ENCODE data around the gene CCDC152. TPM values are rescaled to one million over a fixed set of nuclear protein-coding genes. Genes with fewer than 3 reads are reported as not detected.

The CCDC152 gene
- total and polyA plus RNA-seq, 2 of the 13 experiments (the other 11 are each of a cell fraction or from before 2014, with no cell fraction given), result 0.20 to 0.36 TPM

DNA sequence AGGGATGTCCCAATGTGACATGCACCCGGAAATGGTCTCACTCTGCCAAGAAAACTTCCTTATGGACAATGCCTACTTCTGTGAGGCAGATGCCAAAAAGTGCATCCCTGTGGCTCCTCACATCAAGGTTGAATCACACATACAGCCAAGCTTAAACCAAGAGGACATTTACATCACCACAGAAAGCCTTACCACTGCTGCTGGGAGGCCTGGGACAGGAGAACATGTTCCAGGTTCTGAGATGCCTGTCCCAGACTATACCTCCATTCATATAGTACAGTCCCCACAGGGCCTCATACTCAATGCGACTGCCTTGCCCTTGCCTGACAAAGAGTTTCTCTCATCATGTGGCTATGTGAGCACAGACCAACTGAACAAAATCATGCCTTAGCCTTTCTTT is 37.6 kb upstream of the CCDC152 start:
- H3K9ac ChIP-seq (ENCODE audit: insufficient read depth, low read depth, low read length), result no peak overlapping the region
- H3K79me2 ChIP-seq (ENCODE audit: insufficient read depth, low read length), result no peaks in the 10 kb centered on the region
- no peak overlapping the region for H2AFZ ChIP-seq (ENCODE audit: low read length)
- in situ Hi-C loops (cut with HindIII; ENCODE audit: extremely low pct_ligation_motif_present, low pct_unique_long_range_greater_than_20kb), result no loop called here
- no peaks in the 10 kb centered on the region for H3K36me3 ChIP-seq (replicated peaks in 1 of 2; ENCODE audit: control insufficient read depth in 1 of 2, insufficient read depth in 2 of 2, low read length in 2 of 2)
- no TSS peak for BruUV-seq (replicated peaks)
- no peak for ATAC-seq
- H3K4me3 ChIP-seq (replicated peaks in 1 of 3; ENCODE audit: insufficient read depth in 1 of 3, low read depth in 2 of 3, low read length in 3 of 3), result no peak overlapping the region
- DNase-seq (ENCODE audit: low spot score), result no peak
- H3K27me3 ChIP-seq (ENCODE audit: control insufficient read depth in 1 of 2, insufficient read depth in 2 of 2, low read length in 2 of 2), result no peaks in the 10 kb centered on the region
- intact Hi-C loops (cut with micrococcal nuclease; ENCODE audit: unreplicated experiment), result no loop called here
- H3K27ac ChIP-seq (ENCODE audit: extremely low read length, insufficient read depth, low read length), result no peak overlapping the region
- TF ChIP-seq, protein P1, sequence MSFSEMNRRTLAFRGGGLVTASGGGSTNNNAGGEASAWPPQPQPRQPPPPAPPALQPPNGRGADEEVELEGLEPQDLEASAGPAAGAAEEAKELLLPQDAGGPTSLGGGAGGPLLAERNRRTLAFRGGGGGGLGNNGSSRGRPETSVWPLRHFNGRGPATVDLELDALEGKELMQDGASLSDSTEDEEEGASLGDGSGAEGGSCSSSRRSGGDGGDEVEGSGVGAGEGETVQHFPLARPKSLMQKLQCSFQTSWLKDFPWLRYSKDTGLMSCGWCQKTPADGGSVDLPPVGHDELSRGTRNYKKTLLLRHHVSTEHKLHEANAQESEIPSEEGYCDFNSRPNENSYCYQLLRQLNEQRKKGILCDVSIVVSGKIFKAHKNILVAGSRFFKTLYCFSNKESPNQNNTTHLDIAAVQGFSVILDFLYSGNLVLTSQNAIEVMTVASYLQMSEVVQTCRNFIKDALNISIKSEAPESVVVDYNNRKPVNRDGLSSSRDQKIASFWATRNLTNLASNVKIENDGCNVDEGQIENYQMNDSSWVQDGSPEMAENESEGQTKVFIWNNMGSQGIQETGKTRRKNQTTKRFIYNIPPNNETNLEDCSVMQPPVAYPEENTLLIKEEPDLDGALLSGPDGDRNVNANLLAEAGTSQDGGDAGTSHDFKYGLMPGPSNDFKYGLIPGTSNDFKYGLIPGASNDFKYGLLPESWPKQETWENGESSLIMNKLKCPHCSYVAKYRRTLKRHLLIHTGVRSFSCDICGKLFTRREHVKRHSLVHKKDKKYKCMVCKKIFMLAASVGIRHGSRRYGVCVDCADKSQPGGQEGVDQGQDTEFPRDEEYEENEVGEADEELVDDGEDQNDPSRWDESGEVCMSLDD (CRISPR knock-in tag; IDR thresholded peaks at IDR 0.05; ENCODE audit: borderline replicate concordance), result no peak
- no peak for FAIRE-seq
- H3K9me3 ChIP-seq (ENCODE audit: low read length), result no peaks in the 10 kb centered on the region
- 38% methylated on average over 2 of the region's 2 CpGs for WGBS (ENCODE audit: low lambda C conversion rate)
- ChIA-PET POLR2A (no interaction called here), CTCF (ENCODE audit: low intra/inter-chr PET ratio, low total read pairs) (no interaction called here)
- H3K4me2 ChIP-seq (ENCODE audit: low read depth, low read length), result no peak overlapping the region
- no peaks in the 10 kb centered on the region for H3K4me1 ChIP-seq (ENCODE audit: insufficient read depth, low read length)
- no peaks in the 10 kb centered on the region for H4K20me1 ChIP-seq (ENCODE audit: insufficient read depth, low read length)

GRCh38 chr5:42720251-42720650 is 36.4 kb upstream of the CCDC152 start:
- DNase-seq (ENCODE audit: low spot score) (no peak), ATAC-seq (no peak)
- POLR2A ChIA-PET, result no interaction called here

More at GRCh38 chr5:42720251-42720650, 36.4 kb upstream of the CCDC152 start:
- no peaks in the 10 kb centered on the region for H4K20me1 ChIP-seq (ENCODE audit: insufficient read depth, low read length)
- H2AFZ ChIP-seq (ENCODE audit: low read length), result no peak overlapping the region
- H3K9me3 ChIP-seq (ENCODE audit: low read length), result no peaks in the 10 kb centered on the region
- no TSS peak for BruUV-seq (replicated peaks)
- H3K36me3 ChIP-seq (replicated peaks in 1 of 2; ENCODE audit: control insufficient read depth in 1 of 2, insufficient read depth in 2 of 2, low read length in 2 of 2), result no peaks in the 10 kb centered on the region
- 46% methylated on average over 6 of the region's 6 CpGs for WGBS (ENCODE audit: low lambda C conversion rate)
- FAIRE-seq, result no peak
- intact Hi-C loops (cut with micrococcal nuclease; ENCODE audit: unreplicated experiment) (no loop called here), in situ Hi-C loops (cut with HindIII; ENCODE audit: extremely low pct_ligation_motif_present, low pct_unique_long_range_greater_than_20kb) (no loop called here)
- no peak overlapping the region for H3K4me2 ChIP-seq (ENCODE audit: low read depth, low read length)
- TF ChIP-seq ZNF256 (CRISPR knock-in tag; conservative IDR thresholded peaks at IDR 0.05) (no peak), SATB2 (CRISPR knock-in tag; IDR thresholded peaks at IDR 0.05) (no peak), ZNF678 (CRISPR knock-in tag; IDR thresholded peaks at IDR 0.05) (no peak), KLF15 (CRISPR knock-in tag; IDR thresholded peaks at IDR 0.05; ENCODE audit: borderline replicate concordance) (no peak), ZNF740 (CRISPR knock-in tag; IDR thresholded peaks at IDR 0.05) (no peak), MAFF (IDR thresholded peaks at IDR 0.05; ENCODE audit: low read depth, low read length) (no peak), TOPORS (CRISPR knock-in tag; IDR thresholded peaks at IDR 0.05) (no peak), ZXDC (CRISPR knock-in tag; IDR thresholded peaks at IDR 0.05) (no peak), POGZ (CRISPR knock-in tag; IDR thresholded peaks at IDR 0.05) (no peak), HIVEP1 (CRISPR knock-in tag; IDR thresholded peaks at IDR 0.05) (no peak)
- no peaks in the 10 kb centered on the region for H3K4me1 ChIP-seq (ENCODE audit: insufficient read depth, low read length)
- no peak overlapping the region for H3K4me3 ChIP-seq (replicated peaks in 1 of 3; ENCODE audit: insufficient read depth in 1 of 3, low read depth in 2 of 3, low read length in 3 of 3)
- no peaks in the 10 kb centered on the region for H3K27me3 ChIP-seq (ENCODE audit: control insufficient read depth in 1 of 2, insufficient read depth in 2 of 2, low read length in 2 of 2)
- H3K9ac ChIP-seq (ENCODE audit: insufficient read depth, low read depth, low read length), result no peak overlapping the region
- CTCF ChIA-PET (ENCODE audit: low intra/inter-chr PET ratio, low total read pairs), result no interaction called here
- no peak overlapping the region for H3K27ac ChIP-seq (ENCODE audit: extremely low read length, insufficient read depth, low read length)
- no peaks in the 10 kb centered on the region for H3K79me2 ChIP-seq (ENCODE audit: insufficient read depth, low read length)

Measured in HepG2 (cell line).